GM12872 (cell line): Measurements from ENCODE around the gene GDF10.

Source experiments
- TF ChIP-seq, protein P1 (sequence below): IDR thresholded peaks from 3 replicates; pipeline ENCODE4 v1.5.1; 2011; ENCODE audit warnings: low read depth, mild to moderate bottlenecking, low read length, moderate library complexity; ENCODE audit not compliant: insufficient read depth

GDF10 gene

DNA sequence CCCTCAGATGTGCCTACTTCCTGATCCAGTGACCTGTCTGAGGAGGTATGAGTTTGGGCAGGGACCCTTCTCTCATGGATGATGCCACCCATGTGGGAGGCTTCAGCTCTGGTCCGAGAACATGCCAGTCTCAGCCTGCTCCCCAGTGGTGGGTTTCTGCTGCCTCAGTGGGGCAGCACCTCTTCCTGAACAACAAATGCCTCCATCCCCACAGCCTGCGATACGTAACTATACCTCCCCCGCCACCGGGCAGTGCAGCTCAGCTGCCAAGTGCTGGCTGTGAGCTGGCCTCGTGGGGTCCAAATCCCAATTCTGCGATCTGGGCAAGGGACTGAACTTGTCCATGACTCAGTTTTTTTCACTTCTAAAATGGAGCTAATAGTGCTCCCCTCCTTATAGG, 3.1 kb downstream of the GDF10 start:
- TF ChIP-seq, protein P1, sequence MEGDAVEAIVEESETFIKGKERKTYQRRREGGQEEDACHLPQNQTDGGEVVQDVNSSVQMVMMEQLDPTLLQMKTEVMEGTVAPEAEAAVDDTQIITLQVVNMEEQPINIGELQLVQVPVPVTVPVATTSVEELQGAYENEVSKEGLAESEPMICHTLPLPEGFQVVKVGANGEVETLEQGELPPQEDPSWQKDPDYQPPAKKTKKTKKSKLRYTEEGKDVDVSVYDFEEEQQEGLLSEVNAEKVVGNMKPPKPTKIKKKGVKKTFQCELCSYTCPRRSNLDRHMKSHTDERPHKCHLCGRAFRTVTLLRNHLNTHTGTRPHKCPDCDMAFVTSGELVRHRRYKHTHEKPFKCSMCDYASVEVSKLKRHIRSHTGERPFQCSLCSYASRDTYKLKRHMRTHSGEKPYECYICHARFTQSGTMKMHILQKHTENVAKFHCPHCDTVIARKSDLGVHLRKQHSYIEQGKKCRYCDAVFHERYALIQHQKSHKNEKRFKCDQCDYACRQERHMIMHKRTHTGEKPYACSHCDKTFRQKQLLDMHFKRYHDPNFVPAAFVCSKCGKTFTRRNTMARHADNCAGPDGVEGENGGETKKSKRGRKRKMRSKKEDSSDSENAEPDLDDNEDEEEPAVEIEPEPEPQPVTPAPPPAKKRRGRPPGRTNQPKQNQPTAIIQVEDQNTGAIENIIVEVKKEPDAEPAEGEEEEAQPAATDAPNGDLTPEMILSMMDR = no peak

DNA sequence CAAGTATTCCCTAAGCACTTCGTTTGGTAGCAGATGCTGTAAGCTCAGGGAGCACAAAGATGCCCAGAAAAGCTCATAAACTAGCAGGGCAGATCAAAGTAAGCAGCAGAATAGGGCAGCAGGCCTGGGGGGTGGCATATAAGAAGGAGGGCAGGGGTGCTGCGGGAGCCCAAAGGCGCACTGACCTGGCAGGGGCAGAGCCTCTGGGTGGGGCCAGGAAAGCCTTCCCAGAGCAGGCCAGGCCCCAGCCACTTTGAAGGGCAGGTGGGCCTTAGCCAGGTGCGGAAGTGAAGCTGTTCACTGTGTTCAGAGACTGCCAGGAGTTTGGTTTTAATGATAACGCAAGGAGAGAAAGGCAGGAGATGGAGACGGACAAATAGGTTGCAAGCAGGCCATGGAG, 3.9 kb downstream of the GDF10 start:
- TF ChIP-seq, protein P1 = no peak

DNA sequence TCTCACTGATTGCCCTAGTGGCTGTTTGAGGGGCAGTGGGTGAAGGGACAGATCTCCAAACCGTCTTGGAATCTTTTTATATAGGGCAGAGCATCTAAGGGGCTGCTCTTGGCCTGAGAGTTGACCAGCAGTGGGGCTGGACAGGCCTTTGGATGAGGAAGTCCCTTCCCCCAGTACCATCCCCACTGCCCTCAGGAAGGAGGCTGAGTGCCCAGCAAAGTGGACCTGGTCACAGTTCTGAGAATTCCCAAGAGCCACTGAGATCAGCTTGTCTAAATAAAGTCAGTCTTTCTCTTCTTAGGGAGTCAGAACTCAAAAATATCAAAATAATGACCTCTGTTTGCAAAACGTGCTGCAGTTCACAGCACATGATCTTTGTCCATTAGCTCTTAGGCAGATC, 5.6 kb downstream of the GDF10 start:
- TF ChIP-seq, protein P1 = no peak

DNA sequence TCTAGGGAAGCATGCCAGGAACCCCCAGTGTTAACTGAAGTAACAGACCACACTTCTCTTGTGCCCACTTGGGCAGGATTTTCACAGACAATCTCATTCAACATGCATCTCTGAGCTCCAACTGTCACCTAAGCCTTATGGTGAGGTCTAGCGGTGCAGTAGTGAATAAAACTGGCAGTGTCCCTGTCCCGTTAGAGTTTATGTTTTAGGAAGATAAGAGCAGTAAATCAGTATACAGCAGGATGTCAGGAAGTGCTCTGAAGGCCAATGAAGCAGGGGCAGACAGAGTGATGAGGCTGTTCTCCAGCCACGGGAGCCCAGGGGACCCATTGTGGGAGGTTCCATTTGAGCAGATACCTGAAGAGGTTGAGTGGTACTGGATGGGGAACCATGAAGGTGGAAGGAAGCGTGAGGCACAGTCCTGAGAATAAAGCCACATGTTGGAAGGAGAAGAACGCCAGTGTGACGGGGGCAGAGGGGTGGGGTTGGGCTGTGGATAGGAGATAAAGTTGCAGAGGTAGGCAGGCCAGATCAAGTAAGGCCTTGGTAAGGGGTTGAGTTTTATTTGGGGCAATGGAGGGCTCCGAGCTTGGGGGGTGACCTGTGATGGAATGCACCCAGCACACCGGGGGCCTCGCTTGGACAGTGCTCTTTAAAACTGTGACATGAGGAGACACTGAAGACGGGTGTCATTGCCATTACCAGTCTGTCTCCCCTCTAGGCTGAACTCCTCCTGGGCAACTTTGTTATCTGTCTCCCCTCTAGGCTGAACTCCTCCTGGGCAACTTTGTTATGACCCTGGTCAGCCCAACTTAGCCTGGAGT, 6.6 kb downstream of the GDF10 start:
- TF ChIP-seq, protein P1 = no peak

DNA sequence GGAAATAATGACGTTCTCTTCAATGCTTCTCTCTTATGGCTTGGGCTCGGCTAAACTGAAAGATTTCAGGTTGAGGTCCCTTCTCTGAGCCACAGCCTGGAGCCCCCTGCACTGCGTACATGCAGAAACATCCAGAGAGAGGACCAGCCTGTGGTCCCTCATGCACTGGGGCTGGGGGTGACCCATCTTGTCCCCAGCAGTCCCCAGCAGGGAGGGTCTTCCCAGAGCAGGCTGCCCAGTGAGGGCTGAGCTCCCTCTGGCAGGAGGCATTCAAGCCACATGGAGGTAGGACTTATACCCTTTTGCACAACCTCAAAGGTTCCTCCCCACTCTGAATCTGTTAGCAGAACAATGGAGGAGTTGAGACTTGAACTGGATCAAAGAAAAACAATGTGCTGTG, 7.4 kb downstream of the GDF10 start:
- TF ChIP-seq, protein P1 = no peak

DNA sequence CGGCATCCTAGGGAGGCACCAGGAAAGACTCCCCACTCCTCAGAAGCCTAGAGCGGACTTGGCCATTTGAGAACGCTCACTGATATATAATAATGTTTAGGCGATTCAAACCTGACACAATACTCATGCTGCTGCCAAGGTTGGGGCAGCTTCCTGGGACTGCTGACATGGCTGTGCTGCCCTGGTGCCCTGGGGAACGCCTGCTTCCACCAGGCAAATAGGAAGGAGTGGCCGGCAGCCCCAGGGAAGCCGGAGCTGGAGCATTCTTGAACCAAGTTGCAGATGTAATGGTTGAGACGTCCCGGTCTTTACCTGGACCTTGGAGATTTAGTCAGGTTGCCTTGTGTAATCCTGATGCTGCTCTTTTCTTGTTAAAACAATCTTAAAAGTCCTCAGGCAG, 8.8 kb downstream of the GDF10 start:
- TF ChIP-seq, protein P1 = no peak

DNA sequence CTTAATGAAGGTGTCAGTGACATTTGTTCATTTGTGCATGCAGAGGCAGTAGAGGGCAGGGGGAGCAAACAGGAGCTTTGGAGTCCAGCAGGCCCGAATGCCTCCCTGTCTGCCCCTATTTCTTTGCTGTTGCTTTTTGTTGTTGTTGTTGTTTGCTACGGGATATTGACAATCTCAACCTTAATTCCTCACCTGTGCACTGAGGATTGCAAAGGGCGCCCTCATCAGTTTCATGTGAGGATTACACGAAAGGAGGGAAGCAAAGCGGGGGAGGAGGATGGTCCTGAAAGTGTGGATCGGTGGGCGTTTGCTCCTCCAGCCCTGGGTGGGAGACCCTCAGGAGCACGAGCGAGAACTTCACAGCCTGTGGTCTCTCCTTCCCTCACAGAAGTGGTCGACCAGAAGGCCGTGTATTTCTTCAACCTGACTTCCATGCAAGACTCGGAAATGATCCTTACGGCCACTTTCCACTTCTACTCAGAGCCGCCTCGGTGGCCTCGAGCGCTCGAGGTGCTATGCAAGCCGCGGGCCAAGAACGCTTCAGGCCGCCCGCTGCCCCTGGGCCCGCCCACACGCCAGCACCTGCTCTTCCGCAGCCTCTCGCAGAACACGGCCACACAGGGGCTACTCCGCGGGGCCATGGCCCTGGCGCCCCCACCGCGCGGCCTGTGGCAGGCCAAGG, 9.6 kb downstream of the GDF10 start:
- TF ChIP-seq, protein P1 = 0 out of 3 replicates have a peak, but pooled peaks have one; percentile 33
